PC-9 (cell line): ENCODE measurements around the gene TMEM53.

Source experiments
- EZH2 ChIP-seq: fragments of 200-600 bp; sonication (generic); IDR thresholded peaks from 2 replicates; pipeline ENCODE4 v1.8.0; 2017; ENCODE audit warnings: antibody characterized with exemption, low read depth
- TF ChIP-seq, protein P1 (sequence below): fragments of 200-600 bp; sonication (generic); conservative IDR thresholded peaks from 2 replicates; pipeline ENCODE4 v1.6.1; 2017; ENCODE audit warnings: mixed run types, antibody characterized with exemption, mild to moderate bottlenecking, moderate library complexity

- TF ChIP-seq, protein P1, sequence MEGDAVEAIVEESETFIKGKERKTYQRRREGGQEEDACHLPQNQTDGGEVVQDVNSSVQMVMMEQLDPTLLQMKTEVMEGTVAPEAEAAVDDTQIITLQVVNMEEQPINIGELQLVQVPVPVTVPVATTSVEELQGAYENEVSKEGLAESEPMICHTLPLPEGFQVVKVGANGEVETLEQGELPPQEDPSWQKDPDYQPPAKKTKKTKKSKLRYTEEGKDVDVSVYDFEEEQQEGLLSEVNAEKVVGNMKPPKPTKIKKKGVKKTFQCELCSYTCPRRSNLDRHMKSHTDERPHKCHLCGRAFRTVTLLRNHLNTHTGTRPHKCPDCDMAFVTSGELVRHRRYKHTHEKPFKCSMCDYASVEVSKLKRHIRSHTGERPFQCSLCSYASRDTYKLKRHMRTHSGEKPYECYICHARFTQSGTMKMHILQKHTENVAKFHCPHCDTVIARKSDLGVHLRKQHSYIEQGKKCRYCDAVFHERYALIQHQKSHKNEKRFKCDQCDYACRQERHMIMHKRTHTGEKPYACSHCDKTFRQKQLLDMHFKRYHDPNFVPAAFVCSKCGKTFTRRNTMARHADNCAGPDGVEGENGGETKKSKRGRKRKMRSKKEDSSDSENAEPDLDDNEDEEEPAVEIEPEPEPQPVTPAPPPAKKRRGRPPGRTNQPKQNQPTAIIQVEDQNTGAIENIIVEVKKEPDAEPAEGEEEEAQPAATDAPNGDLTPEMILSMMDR: no peak
- no peak for TF ChIP-seq EZH2
Observed at GRCh38 chr1:44717653-44718052, 43.4 kb upstream of the TMEM53 start.
